Islet of Langerhans (tissue), 1 donor: ENCODE results near the gene ADARB2.

Experiments used
- FAIRE-seq: peaks from one replicate; lab custom pipeline; 2011; peaks lifted over from hg19 to GRCh38; lab: Jason Lieb, UNC

Gene ADARB2

DNA sequence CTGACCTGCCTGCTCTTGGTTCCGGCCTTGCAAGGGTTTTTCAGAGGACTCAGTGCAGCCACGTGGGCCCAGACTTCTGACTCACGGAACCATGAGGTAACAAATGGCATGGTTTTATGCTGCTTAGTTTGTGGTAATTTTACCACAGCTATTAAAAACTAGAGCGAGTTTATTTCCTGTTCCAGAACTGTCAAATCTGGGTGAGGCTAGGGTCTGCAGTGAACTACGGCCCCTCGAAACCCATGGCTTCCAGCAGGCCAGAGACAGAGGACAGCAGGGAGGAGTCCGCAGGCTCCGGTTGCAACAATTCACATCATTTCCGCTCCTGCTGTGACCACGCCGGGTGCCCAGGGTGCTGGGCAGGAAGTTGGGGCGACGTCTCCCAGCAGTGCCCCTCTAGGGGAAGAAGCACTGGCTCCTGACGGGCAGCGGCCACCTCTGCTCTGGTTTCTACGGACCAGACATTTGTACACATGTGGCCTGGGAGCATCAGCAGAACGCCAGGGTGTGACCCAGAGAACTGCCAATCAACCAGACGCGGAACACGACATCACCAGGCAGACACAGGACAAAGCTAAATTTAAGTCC lies 74.8 kb downstream of the ADARB2 start:
- no peak for FAIRE-seq

- no peak for FAIRE-seq
Measured at GRCh38 chr10:1661859-1662437, 75.4 kb downstream of the ADARB2 start.

DNA sequence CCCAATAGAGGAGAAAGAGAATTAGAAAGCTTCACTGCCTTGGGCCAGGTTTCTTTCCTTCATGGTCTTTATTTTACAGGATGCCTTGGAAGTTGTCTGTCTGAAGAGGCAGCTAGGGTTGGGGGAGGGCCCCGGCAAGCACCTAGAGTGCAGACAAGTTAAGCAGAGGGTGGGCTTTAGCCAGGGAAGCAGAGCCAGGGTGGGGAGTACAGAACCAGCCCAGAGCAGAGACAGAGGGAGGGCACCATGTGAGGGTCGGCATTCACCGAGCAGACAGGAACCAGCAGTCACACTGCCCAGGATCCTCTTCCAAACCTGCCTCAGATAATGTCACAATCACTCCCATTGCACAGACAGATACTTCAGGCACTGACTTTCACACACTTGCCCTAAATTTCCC lies 75.9 kb downstream of the ADARB2 start:
- FAIRE-seq = no peak

DNA sequence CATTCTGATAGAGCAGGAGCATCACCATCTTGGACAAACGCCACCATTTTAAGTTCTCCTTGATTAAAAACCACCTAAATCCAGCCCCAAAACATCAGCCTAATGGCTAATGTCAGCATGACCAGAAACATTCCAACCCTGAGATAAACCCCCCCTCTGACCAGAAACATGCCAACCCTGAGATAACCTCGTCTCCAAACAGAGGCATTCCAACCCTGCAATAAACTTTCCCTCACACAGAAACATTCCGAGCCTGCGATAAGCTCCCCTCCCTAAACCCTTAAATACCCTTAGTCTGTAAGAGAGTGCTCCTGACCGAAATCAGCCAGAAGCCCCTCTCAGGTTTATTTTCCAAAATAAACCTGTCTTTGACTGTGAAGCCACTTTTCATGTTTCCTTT lies 76.5 kb downstream of the ADARB2 start:
- no peak for FAIRE-seq

DNA sequence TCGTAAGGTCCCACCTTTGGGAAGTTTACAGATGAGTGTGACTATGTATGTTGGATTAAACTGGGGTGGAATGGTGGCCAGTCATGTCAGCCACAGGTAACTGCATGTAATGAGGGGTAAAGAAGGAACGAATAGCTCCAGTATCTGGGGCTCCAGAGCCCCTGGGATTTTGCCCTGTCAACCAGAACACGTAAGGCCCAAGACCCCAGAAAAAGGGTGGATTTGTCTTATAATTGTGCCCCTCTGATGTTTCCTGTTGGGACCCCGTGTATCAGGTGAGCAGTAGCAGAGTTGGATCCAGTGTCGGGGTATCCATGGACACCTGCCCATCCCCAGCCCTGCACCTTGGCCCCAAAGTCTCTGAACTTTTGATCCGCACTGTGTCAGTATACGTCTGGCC lies 76.9 kb downstream of the ADARB2 start:
- no peak for FAIRE-seq

DNA sequence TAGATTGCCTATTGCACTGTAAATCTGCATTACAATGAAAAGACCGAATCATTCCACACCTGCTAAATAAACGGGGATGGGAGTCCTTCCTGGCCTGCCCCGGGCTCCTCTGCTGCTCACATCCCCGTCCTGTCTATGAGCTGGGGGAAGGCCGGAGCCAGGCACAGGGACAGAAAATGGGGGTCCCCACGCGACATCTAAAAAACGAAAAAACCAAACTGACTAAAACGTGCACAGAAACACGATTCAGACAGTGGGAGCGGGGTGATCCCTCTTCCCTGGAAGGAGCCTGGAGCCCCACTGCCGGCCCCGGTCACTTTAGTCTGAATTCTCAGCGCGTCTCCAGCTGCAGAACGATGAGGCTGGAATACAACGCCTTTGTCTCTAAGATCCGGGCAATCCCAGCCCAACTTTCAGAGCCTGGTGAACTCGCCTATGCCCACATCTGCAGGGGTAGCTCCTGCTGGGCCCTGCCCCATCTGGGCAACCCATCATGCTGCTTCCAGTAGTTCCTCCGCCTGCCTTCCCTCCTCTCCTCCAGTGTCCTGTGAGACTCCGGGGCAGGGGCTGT lies 78.0 kb downstream of the ADARB2 start:
- no peak for FAIRE-seq

DNA sequence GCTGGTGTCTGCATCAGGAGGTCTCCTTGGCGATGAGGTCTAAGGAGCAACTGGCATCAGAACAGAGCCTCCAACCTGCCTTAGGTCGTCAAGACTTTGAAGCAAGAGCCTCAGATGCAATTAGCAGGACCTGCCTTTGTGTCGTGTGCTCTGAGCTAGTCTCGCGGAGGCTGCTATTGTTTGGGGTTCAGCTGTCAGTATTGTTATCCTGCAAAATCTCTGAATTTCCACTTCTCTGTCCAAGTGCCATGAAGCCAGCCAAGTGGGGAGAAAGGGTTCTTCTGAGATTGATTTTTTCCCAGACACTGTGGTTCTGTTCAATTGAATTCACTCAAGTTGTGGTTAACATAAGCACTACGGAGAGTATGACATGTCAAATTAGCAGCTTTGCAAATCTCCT lies 78.7 kb downstream of the ADARB2 start:
- FAIRE-seq = no peak

GRCh38 chr10:1657479-1657878 lies 79.8 kb downstream of the ADARB2 start:
- no peak for FAIRE-seq

DNA sequence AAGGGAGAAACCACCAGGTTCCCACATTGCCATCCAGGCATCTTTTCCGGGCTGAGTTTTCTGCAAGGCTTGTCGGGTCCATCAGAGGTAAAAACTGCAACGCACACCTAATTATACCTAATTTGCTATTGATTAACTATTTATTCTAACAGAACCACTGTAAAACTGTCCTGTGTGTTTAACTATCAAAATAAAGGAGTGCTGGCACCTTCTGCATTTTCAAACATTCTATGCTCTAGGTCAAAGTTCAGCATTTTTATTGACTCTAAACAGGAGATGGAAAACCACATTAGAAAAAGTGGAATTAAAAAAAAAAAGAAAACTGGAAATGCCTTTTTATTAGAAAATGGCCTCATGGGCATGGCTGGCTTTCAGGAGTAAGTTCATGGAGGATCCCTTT lies 82.0 kb downstream of the ADARB2 start:
- no peak for FAIRE-seq

DNA sequence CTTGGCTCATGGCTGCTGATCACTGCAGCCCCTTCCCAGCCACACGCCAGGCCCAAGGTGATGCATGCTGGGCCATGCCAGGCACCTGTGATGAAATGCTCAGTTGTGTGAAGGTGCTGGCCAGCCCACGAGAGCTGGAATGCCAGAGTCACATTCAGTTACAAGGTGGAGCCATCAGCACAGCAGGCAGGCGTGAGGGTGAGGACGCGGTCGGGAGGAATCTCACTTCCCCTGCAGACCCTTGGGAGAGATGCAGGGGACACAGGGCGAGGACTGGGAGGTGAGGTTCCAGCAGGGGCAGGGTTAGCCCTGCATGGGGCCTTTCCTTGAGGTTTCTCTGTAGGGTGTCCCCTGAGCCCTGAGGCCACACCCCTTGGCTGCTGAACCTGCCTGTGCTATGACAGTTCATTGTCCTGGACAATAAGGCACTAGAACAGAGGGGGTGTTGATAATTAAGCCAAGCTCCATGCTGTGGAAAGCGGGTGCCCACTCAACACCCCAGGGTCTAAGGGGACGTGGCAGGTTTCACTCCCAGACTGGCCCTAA lies 82.4 kb downstream of the ADARB2 start:
- no peak for FAIRE-seq

- no peak for FAIRE-seq
Measured at GRCh38 chr10:1654247-1654646, 83.1 kb downstream of the ADARB2 start.

DNA sequence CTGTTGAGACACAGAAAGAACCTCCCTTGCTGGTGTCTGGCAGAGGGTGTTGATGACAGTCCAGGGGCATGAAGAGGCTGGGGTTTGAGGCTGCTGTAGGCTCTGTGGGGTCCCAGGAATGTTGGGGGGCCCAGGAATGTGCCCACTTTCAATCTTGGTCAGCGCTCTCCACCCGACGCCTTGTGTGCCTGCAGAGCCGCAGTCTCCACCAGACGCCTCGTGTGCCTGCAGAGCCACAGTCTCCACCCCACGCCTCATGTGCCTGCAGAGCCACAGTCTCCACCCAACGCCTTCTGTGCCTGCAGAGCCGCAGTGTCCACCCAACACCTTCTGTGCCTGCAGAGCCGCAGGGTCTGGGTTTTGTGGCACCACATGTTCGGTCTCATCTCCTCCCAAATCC lies 84.0 kb downstream of the ADARB2 start:
- no peak for FAIRE-seq

DNA sequence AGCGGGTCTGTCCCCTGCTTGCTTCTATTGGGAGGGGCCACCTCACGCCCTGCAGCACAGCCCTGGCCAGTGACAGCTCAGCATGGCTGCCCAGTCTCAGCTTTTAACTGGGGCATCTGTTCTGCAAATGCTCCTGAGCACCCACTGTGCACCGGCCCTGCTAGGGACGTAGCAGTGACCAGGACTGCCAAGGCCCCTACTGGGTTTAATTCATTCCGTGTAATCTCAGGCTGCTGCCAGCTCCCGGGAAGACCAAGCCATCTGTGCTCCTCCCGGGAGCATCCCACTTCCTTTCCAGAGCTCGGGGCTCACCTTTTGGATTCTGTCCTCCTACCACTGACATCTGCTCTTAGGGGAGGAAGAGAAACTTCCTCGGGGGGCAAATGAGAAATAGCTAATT lies 85.2 kb downstream of the ADARB2 start:
- FAIRE-seq = no peak

DNA sequence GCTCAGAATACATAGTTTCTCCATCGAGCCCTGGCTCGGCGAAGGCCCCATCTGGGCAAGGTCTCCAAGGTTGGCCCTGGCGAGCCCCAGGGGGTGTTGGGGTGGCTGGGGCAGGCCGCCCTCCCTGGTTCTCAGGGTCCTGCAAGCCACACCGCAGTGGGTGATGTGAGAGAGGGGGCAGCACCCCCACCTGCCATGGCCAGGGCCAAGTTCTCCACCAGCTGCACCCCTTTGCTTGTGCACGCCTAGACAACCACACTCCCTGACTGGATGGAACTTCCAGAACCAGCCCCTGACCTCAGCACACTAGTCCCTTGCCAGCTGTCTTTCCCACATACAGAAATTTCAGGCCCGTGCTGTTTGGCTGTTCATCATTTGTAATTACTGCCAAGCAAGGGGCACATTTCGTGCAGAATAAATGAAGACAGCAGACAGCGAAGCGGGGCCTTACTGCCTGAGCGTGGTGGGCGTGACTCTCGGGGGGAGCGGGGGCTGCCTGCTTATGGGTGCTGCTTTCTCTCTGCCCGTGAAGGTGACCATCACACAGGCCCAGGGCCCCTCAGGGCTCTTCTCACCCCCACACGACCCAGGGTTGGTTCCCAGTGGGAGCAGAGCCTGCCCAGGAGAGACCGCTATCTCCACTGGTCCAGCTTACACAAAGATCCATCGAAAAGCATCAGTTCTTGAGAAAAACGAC lies 85.9 kb downstream of the ADARB2 start:
- no peak for FAIRE-seq

DNA sequence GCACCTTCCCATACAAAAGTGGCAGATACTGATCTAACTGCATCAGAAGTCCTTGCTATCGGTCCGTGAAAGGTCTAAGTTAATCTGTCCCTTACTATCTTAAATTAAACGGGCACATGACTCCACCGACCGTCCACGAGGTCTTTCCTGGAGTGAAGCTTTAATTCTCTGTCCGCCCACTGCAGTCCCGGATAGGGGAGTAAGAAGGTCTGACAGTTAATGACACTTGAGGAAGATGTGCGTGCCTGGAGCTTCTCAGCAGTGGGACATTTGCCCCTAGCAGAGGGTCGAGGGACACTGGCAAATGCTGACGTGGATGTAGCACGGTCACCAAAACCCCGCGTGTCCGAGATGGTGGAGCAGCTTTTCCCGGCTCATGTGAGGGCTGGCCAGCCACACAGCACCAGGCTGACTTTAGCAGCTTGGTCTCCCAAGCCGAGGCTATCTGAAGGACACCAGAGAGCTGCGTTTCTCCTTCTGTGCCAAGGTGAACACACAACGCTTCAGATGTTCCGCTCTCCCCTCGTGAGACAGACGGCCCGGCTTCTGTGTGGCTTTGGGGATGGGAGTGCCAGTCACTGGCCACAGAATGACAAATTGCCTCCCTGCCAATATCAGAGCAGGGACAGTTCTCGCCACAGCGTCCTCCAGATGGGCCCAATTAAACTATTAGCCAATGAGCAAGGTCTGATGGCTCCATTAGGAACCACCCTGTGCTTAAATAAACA lies 86.6 kb downstream of the ADARB2 start:
- no peak for FAIRE-seq

GRCh38 chr10:1648648-1649047 lies 88.7 kb downstream of the ADARB2 start:
- FAIRE-seq = no peak

DNA sequence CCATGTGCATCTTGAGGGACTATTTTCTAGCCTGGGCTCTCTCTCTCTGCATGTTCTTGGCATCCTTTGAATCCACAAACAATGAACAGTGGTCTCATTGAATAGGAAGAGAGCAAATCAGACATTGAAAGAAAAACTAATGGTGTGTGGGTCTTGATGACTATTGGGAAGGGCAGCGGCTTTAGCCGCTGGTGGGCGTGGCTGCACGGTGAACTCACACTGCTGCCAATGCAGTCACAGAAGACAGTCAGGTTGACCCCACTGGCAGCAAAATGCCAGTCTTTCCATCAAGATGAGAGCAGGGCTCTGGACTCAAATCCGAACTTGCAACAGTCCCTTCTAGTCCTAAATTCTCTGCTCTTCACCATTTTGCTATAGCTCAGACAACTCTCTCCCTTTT lies 91.0 kb downstream of the ADARB2 start:
- no peak for FAIRE-seq

DNA sequence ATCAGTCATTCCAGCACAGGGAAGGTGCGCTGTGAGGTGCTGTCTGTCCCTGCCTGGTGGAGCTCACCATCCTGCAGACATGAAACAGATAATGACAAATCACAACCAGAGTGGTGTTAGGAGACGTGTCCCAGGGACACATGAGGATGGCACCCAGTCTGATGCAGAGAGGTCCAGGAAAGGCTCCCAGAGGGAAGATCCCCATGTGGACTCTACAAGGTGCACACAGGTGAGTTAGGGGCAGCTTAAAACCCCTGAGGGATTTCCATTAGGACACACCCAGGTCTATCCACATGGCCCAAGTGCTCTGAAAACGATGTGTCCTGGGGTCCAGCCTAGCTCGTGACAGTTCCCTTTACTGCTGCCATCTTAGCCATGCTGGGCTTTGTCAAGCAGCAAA lies 91.4 kb downstream of the ADARB2 start:
- FAIRE-seq = no peak

- no peak for FAIRE-seq
Measured at GRCh38 chr10:1644191-1644711, 93.1 kb downstream of the ADARB2 start.

GRCh38 chr10:1643908-1644179 lies 93.5 kb downstream of the ADARB2 start:
- no peak for FAIRE-seq

- no peak for FAIRE-seq
Measured at GRCh38 chr10:1643161-1643907, 94.0 kb downstream of the ADARB2 start.

DNA sequence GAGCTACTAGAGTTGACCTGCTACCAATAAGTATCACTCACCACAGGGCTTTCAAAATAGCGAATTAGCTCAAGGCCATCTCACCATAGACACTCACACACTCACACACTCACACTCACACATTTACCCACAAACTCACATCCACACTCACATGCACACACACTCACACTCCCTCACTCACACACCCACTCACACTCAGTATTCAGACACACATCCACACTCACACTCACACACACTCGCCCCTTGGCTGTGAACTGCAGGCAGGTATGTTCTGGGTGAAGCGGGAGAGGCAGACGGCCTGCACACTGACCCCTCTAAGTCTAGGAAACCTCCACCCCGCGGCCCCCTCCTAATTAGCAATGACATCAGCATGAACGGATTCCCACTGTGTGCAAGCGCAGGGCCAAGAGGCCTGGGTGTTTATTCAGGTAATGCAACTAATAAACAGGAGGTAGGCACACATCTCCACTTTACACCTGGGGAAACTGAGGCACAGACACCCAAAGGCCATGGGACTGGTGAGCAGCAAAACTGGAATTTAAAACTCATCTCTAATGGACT lies 94.6 kb downstream of the ADARB2 start:
- FAIRE-seq = no peak
